GM18909 (cell line): ENCODE measurements around the gene PPP2R5C.

Source experiments
- ATAC-seq: cut with Tn5 transposase; IDR thresholded peaks from one replicate; pipeline ENCODE4 v1.9.1; 2021; ENCODE audit warnings: mild to moderate bottlenecking; ENCODE audit not compliant: unreplicated experiment, poor library complexity

Gene PPP2R5C

GRCh38 chr14:101878211-101878821 lies 116.8 kb downstream of the PPP2R5C start:
- ATAC-seq = no peak

- no peak for ATAC-seq
Observed at GRCh38 chr14:101878822-101879528, 117.5 kb downstream of the PPP2R5C start.

GRCh38 chr14:101879529-101880336 lies 118.2 kb downstream of the PPP2R5C start:
- no peak for ATAC-seq

GRCh38 chr14:101881426-101881825 lies 119.9 kb downstream of the PPP2R5C start:
- no peak for ATAC-seq

GRCh38 chr14:101882141-101882935 lies 120.8 kb downstream of the PPP2R5C start:
- no peak for ATAC-seq

- ATAC-seq = no peak
Observed at GRCh38 chr14:101884089-101884933, 122.8 kb downstream of the PPP2R5C start.

- no peak for ATAC-seq
Observed at GRCh38 chr14:101884934-101885576, 123.5 kb downstream of the PPP2R5C start.

GRCh38 chr14:101887219-101887618 lies 125.7 kb downstream of the PPP2R5C start:
- ATAC-seq = no peak

GRCh38 chr14:101888182-101888581 lies 126.7 kb downstream of the PPP2R5C start:
- no peak for ATAC-seq

- no peak for ATAC-seq
Observed at GRCh38 chr14:101889366-101889765, 127.9 kb downstream of the PPP2R5C start.

GRCh38 chr14:101889898-101890297 lies 128.4 kb downstream of the PPP2R5C start:
- no peak for ATAC-seq

GRCh38 chr14:101891471-101891870 lies 130.0 kb downstream of the PPP2R5C start:
- ATAC-seq = no peak

- ATAC-seq = no peak
Observed at GRCh38 chr14:101893759-101894158, 132.2 kb downstream of the PPP2R5C start.

- ATAC-seq = no peak
Observed at GRCh38 chr14:101894365-101895081, 133.0 kb downstream of the PPP2R5C start.

- no peak for ATAC-seq
Observed at GRCh38 chr14:101895256-101895655, 133.7 kb downstream of the PPP2R5C start.

- no peak for ATAC-seq
Observed at GRCh38 chr14:101897326-101897725, 135.8 kb downstream of the PPP2R5C start.

- no peak for ATAC-seq
Observed at GRCh38 chr14:101898416-101898815, 136.9 kb downstream of the PPP2R5C start.

GRCh38 chr14:101899263-101899662 lies 137.8 kb downstream of the PPP2R5C start:
- no peak for ATAC-seq
